ENCODE measurements around the gene TJP1. TPM values are rescaled to one million over a fixed set of nuclear protein-coding genes. Genes with fewer than 3 reads are reported as not detected.

The TJP1 gene
- total and polyA plus RNA-seq, 8 donors: 14.7 to 80.0 (median 39.0) TPM

DNA sequence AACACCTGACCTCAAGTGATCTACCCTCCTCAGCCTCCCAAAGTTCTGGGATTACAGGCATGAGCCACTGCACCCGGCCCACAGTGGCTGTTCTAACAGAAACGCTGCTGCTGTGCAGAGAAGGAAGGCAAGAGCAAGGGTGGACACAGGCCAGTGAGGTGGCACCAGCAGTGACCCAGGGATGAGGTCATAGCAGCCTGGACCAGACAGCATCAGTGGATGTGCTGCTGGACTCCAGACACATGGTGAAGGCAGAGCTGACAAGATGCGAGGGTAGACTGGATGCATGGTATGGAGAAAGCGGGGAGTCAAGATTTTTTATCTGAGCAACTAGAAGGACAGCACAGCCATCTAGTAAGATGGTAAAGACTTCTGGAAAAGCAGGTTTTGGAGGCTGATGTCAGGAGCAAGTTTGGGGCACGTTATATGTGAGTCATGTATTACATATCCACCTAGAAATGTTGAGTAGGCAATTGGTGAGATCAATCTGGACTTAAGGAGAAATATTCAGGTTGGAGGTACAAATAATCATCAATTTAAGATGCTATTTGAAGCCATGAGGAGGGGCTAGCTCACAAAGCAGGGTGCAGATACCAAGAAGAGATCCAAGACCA is 22.1 kb upstream of the TJP1 start:
- no peak for FAIRE-seq
- 65 to 73% methylated on average over 5 of the region's 5 CpGs for WGBS, 2 donors
- DNase-seq: no peak
- H3K9me3 ChIP-seq: no peaks in the 10 kb centered on the region
- H3K27ac ChIP-seq: no peak overlapping the region
- no peaks in the 10 kb centered on the region for H3K4me1 ChIP-seq
- no peak for ATAC-seq
- TF ChIP-seq, protein P1, sequence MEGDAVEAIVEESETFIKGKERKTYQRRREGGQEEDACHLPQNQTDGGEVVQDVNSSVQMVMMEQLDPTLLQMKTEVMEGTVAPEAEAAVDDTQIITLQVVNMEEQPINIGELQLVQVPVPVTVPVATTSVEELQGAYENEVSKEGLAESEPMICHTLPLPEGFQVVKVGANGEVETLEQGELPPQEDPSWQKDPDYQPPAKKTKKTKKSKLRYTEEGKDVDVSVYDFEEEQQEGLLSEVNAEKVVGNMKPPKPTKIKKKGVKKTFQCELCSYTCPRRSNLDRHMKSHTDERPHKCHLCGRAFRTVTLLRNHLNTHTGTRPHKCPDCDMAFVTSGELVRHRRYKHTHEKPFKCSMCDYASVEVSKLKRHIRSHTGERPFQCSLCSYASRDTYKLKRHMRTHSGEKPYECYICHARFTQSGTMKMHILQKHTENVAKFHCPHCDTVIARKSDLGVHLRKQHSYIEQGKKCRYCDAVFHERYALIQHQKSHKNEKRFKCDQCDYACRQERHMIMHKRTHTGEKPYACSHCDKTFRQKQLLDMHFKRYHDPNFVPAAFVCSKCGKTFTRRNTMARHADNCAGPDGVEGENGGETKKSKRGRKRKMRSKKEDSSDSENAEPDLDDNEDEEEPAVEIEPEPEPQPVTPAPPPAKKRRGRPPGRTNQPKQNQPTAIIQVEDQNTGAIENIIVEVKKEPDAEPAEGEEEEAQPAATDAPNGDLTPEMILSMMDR (IDR thresholded peaks at IDR 0.05): no peak
- H3K36me3 ChIP-seq: no peaks in the 10 kb centered on the region
- no peaks in the 10 kb centered on the region for H3K27me3 ChIP-seq
- H3K4me3 ChIP-seq: no peak overlapping the region
- intact Hi-C loops (cut with DNase I): no loop called here

DNA sequence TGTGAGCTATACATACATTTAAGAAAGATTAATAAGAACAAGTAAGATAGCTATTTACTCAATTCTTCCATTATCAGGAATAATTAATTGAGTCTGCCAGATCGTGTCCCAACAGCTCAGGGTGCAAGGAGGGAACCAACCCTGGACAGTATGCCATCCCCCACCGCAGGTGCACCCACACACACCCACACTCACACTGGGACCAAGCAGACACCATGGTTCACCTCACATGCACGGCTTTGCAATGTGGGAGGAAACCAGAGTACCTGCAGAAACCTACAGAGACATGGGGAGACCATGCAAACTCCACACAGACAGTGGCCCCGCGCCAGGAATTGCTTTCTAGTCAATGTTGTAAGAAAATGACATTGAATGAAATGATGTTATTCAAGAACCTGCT is 20.0 kb upstream of the TJP1 start:
- H3K27me3 ChIP-seq: no peaks in the 10 kb centered on the region
- no peak for FAIRE-seq
- ATAC-seq: no peak
- TF ChIP-seq, protein P1 (IDR thresholded peaks at IDR 0.05): no peak
- H3K4me1 ChIP-seq: no peaks in the 10 kb centered on the region
- intact Hi-C loops (cut with DNase I): no loop called here
- no peak overlapping the region for H3K4me3 ChIP-seq
- H3K9me3 ChIP-seq: no peaks in the 10 kb centered on the region
- no peaks in the 10 kb centered on the region for H3K36me3 ChIP-seq
- DNase-seq: no peak
- no peak overlapping the region for H3K27ac ChIP-seq
- WGBS, 2 donors: 84 to 87% methylated on average over 5 of the region's 5 CpGs

DNA sequence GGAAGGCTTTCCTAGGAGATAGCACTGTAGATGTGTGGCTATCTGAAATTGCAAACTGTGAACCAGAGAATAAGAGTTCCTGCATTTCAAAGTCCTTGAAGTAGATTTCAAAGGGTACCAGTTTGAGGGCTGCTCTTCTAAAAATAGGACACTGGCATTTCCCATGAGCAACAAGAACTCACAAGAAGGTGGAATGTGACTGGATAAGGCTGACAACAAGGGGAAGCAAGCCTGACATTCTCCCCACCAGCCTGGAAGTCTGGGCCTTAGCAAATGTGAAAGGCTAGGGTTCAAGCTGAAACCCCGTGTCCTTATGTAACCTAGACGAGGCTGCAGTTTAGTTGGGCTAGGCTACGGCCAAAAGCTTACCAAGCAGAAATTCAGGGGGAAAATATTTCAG is 18.7 kb upstream of the TJP1 start:
- no peak for FAIRE-seq
- H3K27ac ChIP-seq: no peak overlapping the region
- H3K4me1 ChIP-seq: no peaks in the 10 kb centered on the region
- no peak for ATAC-seq
- no peaks in the 10 kb centered on the region for H3K9me3 ChIP-seq
- no peaks in the 10 kb centered on the region for H3K27me3 ChIP-seq
- WGBS, 2 donors: 86 to 94% methylated on average over 3 of the region's 3 CpGs
- no peak for DNase-seq
- TF ChIP-seq, protein P1 (IDR thresholded peaks at IDR 0.05): no peak
- intact Hi-C loops (cut with DNase I): no loop called here
- H3K4me3 ChIP-seq: no peak overlapping the region
- H3K36me3 ChIP-seq: no peaks in the 10 kb centered on the region

DNA sequence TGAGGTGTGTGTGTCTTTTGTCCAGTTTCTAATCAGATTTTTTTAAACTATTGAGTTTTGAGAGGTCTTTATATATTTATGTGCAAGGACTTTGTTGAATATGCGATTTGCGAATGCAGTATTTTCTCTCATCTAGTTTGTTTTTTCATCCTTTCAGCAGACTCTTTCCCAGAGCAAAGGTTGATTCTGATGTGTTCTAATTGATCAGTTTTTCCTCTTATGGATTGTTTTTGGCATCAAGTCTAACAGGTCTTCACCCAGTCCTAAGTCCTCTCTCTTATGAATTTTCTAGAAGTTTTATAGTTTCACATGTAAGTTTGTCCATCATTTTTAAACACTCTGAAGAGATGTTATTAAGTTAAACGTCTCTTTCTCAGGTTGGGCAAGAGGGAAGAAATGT is 17.8 kb upstream of the TJP1 start:
- no peaks in the 10 kb centered on the region for H3K27me3 ChIP-seq
- no peak for ATAC-seq
- 80 to 81% methylated on average over 3 of the region's 3 CpGs for WGBS, 2 donors
- intact Hi-C loops (cut with DNase I): no loop called here
- DNase-seq: no peak
- no peaks in the 10 kb centered on the region for H3K4me1 ChIP-seq
- FAIRE-seq: no peak
- no peak overlapping the region for H3K27ac ChIP-seq
- no peak overlapping the region for H3K4me3 ChIP-seq
- no peaks in the 10 kb centered on the region for H3K9me3 ChIP-seq
- no peaks in the 10 kb centered on the region for H3K36me3 ChIP-seq
- TF ChIP-seq, protein P1 (IDR thresholded peaks at IDR 0.05): no peak

DNA sequence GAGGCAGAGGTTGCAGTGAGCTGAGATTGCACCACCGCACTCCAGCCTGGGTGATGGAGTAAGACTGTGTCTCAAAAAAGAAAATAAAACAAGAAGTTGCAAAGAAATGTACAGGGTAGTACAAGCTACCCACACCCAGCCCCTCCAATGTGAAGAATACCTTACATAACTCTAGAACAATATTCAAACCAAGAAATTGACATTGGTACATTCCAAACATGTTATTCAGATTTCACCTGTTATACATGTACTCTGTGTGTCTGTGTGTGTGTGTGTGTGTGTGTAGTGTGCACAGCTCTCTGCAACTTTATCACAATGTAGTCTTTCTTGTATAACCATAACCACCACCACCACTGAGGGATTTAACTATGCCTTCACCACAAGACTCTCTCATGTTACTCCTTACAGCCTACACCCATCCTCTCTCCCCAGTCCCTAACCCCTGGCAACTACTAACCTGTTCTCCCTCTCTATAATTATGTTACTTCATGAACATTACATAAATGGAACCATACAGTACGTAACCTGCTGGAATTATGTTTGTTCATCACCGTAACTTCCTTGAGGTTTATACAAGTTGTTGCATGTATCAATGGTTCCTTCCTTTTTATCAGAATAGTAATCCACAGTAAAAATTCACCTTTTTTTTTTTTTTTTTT is 16.2 kb upstream of the TJP1 start:
- no peaks in the 10 kb centered on the region for H3K9me3 ChIP-seq
- WGBS, 2 donors: 99 to 100% methylated on average over 3 of the region's 3 CpGs
- H3K4me3 ChIP-seq: no peak overlapping the region
- no peaks in the 10 kb centered on the region for H3K4me1 ChIP-seq
- no peak for DNase-seq
- ATAC-seq: no peak
- no peak for FAIRE-seq
- intact Hi-C loops (cut with DNase I): no loop called here
- TF ChIP-seq, protein P1 (IDR thresholded peaks at IDR 0.05): no peak
- no peaks in the 10 kb centered on the region for H3K36me3 ChIP-seq
- no peaks in the 10 kb centered on the region for H3K27me3 ChIP-seq
- no peak overlapping the region for H3K27ac ChIP-seq
